CD4-positive, alpha-beta T cell (primary cell): ENCODE data around the gene ALOX12B. TPM values are rescaled to one million over a fixed set of nuclear protein-coding genes. Genes with fewer than 3 reads are reported as not detected.
"Not testable (repeated sequence)": the region's sequence is repeated elsewhere in the genome, so short reads cannot be mapped to it uniquely, and the experiment has no call there.

ENCODE experiments used
- ATAC-seq: fragments of 200-7000 bp; cut with Tn5 transposase; one replicate; pipeline ENCODE4 v1.10.0; 2022; ENCODE audit warnings: mild to moderate bottlenecking; ENCODE audit not compliant: poor library complexity
- CTCF ChIA-PET: fragments of 350-600 bp; sonication (Branson Sonifier 250); formaldehyde crosslinking; loops from one replicate; lab custom pipeline; 2021; ENCODE audit warnings: antibody characterized with exemption, inconsistent platforms; lab: Charles Lee
- POLR2A ChIA-PET: fragments of 350-600 bp; sonication (Branson Sonifier 250); formaldehyde crosslinking; loops from one replicate; lab custom pipeline; 2021; ENCODE audit warnings: antibody characterized with exemption, inconsistent platforms; lab: Charles Lee
- DNase-seq, 14 experiments: peaks; one replicate each; pipeline ENCODE4 v3.0.0-alpha.2; 2013 to 2020; ENCODE audit warnings: mixed read lengths in 2 of 14
- H3K27ac ChIP-seq, 2 donors: one replicate each; pipeline versions ENCODE4 v1.5.1 to v1.7.0; 2013; ENCODE audit warnings: low read length in 2 of 2, low read depth in 1 of 2, mild to moderate bottlenecking in 1 of 2
- H3K27me3 ChIP-seq, 2 experiments: 1 replicate in 1 of 2; 2 replicates in 1 of 2; pipeline versions ENCODE4 v1.6.1 to v1.7.0; 2013; ENCODE audit warnings: low read length in 2 of 2, control low read depth in 1 of 2, mild to moderate bottlenecking in 1 of 2, moderate library complexity in 1 of 2; ENCODE audit not compliant: insufficient read depth in 2 of 2, control insufficient read depth in 1 of 2
- H3K36me3 ChIP-seq: one replicate; pipeline ENCODE4 v1.6.1; 2013; ENCODE audit warnings: low read length, control low read depth; ENCODE audit not compliant: insufficient read depth
- H3K4me1 ChIP-seq: one replicate; pipeline ENCODE4 v1.6.1; 2013; ENCODE audit warnings: low read length, control low read depth; ENCODE audit not compliant: insufficient read depth
- H3K4me3 ChIP-seq: one replicate; pipeline ENCODE4 v1.5.1; 2013; ENCODE audit warnings: mild to moderate bottlenecking, low read length, moderate library complexity
- H3K9me3 ChIP-seq, 2 experiments: 1 replicate in 1 of 2; 2 replicates in 1 of 2; pipeline versions ENCODE4 v1.6.1 to v1.7.0; 2013; ENCODE audit warnings: low read length in 2 of 2, mild to moderate bottlenecking in 2 of 2, control low read depth in 1 of 2, moderate library complexity in 1 of 2; ENCODE audit not compliant: control insufficient read depth in 1 of 2, insufficient read depth in 1 of 2
- H3K27ac Mint-ChIP-seq: one replicate; pipeline ENCODE4 v1.8.0; 2020; ENCODE audit warnings: mixed read lengths
- H3K27me3 Mint-ChIP-seq: one replicate; pipeline ENCODE4 v1.8.0; 2021; ENCODE audit warnings: mixed read lengths
- H3K36me3 Mint-ChIP-seq: one replicate; pipeline ENCODE4 v1.8.0; 2021; ENCODE audit warnings: low read depth, mixed read lengths
- H3K4me1 Mint-ChIP-seq: one replicate; pipeline ENCODE4 v1.8.0; 2021; ENCODE audit warnings: low read depth, mixed read lengths
- H3K4me3 Mint-ChIP-seq: one replicate; pipeline ENCODE4 v1.8.0; 2020; ENCODE audit warnings: mild to moderate bottlenecking, mixed read lengths
- H3K9me3 Mint-ChIP-seq: one replicate; pipeline ENCODE4 v1.8.0; 2020; ENCODE audit warnings: mixed read lengths
- intact Hi-C, 2 experiments: fragments of 100-400 bp; cut with DNase I in 1 of 2; cut with micrococcal nuclease in 1 of 2; formaldehyde crosslinking; loops; one replicate each; pipeline versions ENCODE4 v1.15.1 to v1.9.0; 2023 to 2025; cut with DNase I, micrococcal nuclease
- microRNA-seq: library from miRNA; unstranded; fragments of <30 nt; microRNA quantifications from one replicate; pipeline ENCODE4 v1.2.0, GENCODE V29; 2021; ENCODE audit warnings: borderline microRNAs expressed, borderline replicate concordance
- total RNA-seq, 174 experiments: library from RNA in 2 of 174; stranded (reverse) in 2 of 174; gene quantifications; one replicate each; pipeline ENCODE4 v1.2.3 and lab custom pipeline; 2021 to 2026
- TF ChIP-seq, protein P1 (sequence below): fragments of 200-600 bp; IDR thresholded peaks from one replicate; pipeline ENCODE4 v1.8.0; 2022; ENCODE audit warnings: antibody characterized with exemption, mild to moderate bottlenecking

The ALOX12B gene
- total RNA-seq, 2 experiments from 2014 or later, result 0.41 TPM; not detected in 1

DNA sequence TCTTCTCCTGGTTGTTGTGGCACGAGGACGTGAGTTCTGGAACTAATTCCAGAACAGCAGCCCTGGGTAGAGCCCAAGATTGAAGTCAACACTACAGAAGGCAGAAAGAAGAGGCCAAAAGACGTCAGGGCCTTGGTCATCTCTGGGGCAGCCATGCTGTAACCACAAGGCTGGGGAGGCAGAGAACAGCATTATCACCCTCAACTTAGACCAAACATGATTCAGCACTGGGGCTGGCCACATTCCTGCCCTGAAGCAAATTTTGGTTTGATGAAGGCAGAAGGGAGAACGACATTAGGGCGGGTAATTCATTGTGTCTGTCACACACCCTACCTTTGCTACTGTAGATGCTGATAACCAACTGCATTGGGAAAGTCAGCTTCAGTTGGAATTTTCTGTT lies 58.4 kb downstream of the ALOX12B start:
- Histone ChIP-seq H3K27ac (no peak overlapping the region), H3K9me3 (no peaks in the 10 kb centered on the region), H3K27me3 (peaks cover 8 to 22% of the 10 kb centered on the region in 2 experiments), H3K36me3 (no peaks in the 10 kb centered on the region), H3K4me3 (no peak overlapping the region), H3K4me1 (no peaks in the 10 kb centered on the region)
- DNase-seq (no peak), ATAC-seq (no peak)
- ChIA-PET CTCF (no interaction called here), POLR2A (no interaction called here)
- no peak overlapping the region for H3K27ac Mint-ChIP-seq
- H3K4me3 Mint-ChIP-seq, result no peak overlapping the region
- H3K36me3 Mint-ChIP-seq, result no peaks in the 10 kb centered on the region
- peaks cover 65% of the 10 kb centered on the region for H3K27me3 Mint-ChIP-seq
- no peaks in the 10 kb centered on the region for H3K4me1 Mint-ChIP-seq
- intact Hi-C loops, result no loop called here
- TF ChIP-seq, protein P1, sequence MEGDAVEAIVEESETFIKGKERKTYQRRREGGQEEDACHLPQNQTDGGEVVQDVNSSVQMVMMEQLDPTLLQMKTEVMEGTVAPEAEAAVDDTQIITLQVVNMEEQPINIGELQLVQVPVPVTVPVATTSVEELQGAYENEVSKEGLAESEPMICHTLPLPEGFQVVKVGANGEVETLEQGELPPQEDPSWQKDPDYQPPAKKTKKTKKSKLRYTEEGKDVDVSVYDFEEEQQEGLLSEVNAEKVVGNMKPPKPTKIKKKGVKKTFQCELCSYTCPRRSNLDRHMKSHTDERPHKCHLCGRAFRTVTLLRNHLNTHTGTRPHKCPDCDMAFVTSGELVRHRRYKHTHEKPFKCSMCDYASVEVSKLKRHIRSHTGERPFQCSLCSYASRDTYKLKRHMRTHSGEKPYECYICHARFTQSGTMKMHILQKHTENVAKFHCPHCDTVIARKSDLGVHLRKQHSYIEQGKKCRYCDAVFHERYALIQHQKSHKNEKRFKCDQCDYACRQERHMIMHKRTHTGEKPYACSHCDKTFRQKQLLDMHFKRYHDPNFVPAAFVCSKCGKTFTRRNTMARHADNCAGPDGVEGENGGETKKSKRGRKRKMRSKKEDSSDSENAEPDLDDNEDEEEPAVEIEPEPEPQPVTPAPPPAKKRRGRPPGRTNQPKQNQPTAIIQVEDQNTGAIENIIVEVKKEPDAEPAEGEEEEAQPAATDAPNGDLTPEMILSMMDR, result no peak
- no peaks in the 10 kb centered on the region for H3K9me3 Mint-ChIP-seq

DNA sequence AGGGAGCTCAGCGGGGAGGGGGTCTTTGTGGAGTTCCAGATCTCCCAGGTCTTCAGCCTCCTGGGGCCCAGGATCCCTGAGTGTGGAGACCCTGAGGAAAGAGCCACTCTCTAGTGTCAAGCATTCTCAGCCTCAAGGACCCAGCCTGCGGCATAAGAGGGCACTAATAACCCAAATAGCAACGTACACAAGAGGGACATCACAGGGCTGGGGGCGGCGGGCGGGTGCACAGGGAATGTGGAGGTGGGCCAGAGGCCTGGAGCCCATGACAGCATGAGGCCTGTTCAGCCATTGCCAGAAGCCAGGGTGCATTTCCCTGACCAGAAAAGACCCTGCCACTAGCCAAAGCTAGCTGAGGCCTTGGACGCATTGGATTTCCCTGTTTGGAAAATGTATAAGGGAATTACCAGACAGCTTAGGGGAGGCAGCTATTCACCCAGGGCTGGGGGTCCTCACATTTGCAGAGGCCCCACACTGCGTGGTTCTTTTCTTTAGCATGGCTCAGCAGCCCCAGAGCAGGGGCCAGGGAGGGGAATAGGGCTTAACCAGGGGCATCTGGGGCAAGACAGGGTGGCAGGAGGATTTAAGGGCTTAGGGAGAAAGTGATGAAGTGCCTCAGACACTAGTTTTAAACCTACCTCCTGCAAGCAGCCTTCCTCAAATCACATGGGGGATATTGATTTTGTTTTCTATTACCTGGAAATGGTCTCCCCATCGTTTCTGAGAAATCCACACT lies 62.2 kb downstream of the ALOX12B start:
- TF ChIP-seq, protein P1, result no peak
- no peak for DNase-seq
- Histone ChIP-seq H3K4me1 (no peaks in the 10 kb centered on the region), H3K36me3 (no peaks in the 10 kb centered on the region), H3K4me3 (no peak overlapping the region), H3K27ac (no peak overlapping the region), H3K27me3 (peaks cover 5 to 18% of the 10 kb centered on the region in 2 experiments), H3K9me3 (no peaks in the 10 kb centered on the region)
- Mint-ChIP-seq H3K27ac (no peak overlapping the region), H3K4me3 (no peak overlapping the region), H3K27me3 (peaks cover 44% of the 10 kb centered on the region), H3K36me3 (no peaks in the 10 kb centered on the region), H3K4me1 (no peaks in the 10 kb centered on the region), H3K9me3 (no peaks in the 10 kb centered on the region)
- no peak for ATAC-seq
- intact Hi-C loops, result no loop called here
- ChIA-PET CTCF (no interaction called here), POLR2A (no interaction called here)

DNA sequence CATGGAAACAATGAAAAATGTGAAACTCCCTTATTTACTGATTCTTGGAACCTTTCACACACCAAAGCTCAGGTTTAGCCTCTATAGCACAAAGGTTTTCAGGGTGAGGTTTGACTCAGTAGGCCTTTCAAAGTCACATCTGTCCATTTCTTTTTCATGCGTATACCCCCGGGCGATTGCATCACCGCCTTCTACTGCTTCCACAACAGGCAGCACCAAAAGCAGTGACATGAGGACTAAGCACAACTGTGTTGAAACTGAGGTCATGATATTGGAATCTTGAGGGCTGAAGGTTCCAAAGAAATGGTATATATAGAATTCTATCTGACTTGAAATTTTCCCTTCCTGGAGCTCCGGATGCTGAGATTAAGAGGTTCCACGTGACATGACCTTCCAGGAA lies 63.4 kb downstream of the ALOX12B start:
- DNase-seq, H3K4me3 Mint-ChIP-seq, CTCF ChIA-PET, H3K36me3 Mint-ChIP-seq, ATAC-seq, POLR2A ChIA-PET, H3K4me1 ChIP-seq, H3K4me1 Mint-ChIP-seq, H3K4me3 ChIP-seq, H3K9me3 Mint-ChIP-seq, intact Hi-C loops, H3K9me3 ChIP-seq, H3K27ac Mint-ChIP-seq, H3K36me3 ChIP-seq, H3K27ac ChIP-seq: not testable (repeated sequence)
- H3K27me3 ChIP-seq, result peaks cover 5 to 22% of the 10 kb centered on the region in 2 experiments
- peaks cover 47% of the 10 kb centered on the region for H3K27me3 Mint-ChIP-seq

Small RNA genes lying within 50 kb of the gene (microRNA-seq; reads per million reads assigned to microRNA genes)
- not detected for gene MIR4314

Other genes starting within 250 kb of the ALOX12B start
- gene TMEM88, start 232.7 kb downstream of the ALOX12B start, total RNA-seq, result 10 to 100 TPM; 29.3 to 29.6 TPM
- 10 to 100 TPM; 15.4 to 16.3 TPM for gene NAA38, start 230.2 kb downstream of the ALOX12B start, total RNA-seq
- gene CYB5D1, start 229.7 kb downstream of the ALOX12B start, total RNA-seq, result 1 to 10 TPM; 8.7 TPM
- gene CHD3, start 198.9 kb downstream of the ALOX12B start, total RNA-seq, result 100 to 1,000 TPM; 263 to 297 TPM
- 1 to 10 TPM; 3.2 to 3.5 TPM for gene RNF227, start 171.4 kb downstream of the ALOX12B start, total RNA-seq
- 1 to 10 TPM; 7.1 to 8.2 TPM for gene KCNAB3, start 157.9 kb downstream of the ALOX12B start, total RNA-seq
- gene TRAPPC1, start 155.8 kb downstream of the ALOX12B start, total RNA-seq, result 10 to 100 TPM; 39.3 to 39.5 TPM
- 10 to 100 TPM; 20.6 to 21.9 TPM for gene CNTROB, start 155.5 kb downstream of the ALOX12B start, total RNA-seq
- under 1 TPM in 1 of 2 experiments, not detected in 1; 0.06 TPM for gene GUCY2D, start 85.1 kb downstream of the ALOX12B start, total RNA-seq
- not detected for gene ALOX15B, start 48.7 kb downstream of the ALOX12B start, total RNA-seq
- gene ALOXE3, start 30.8 kb upstream of the ALOX12B start, total RNA-seq, result under 1 TPM; 0.81 to 0.91 TPM
- gene HES7, start 36.4 kb upstream of the ALOX12B start, total RNA-seq, result under 1 TPM; 0.52 to 0.53 TPM
- gene PER1, start 64.7 kb upstream of the ALOX12B start, total RNA-seq, result 1,000 to 10,000 TPM; 1,723 to 1,794 TPM
- 100 to 1,000 TPM; 351 to 366 TPM for gene VAMP2, start 75.2 kb upstream of the ALOX12B start, total RNA-seq
- 10 to 100 TPM; 12.2 to 12.9 TPM for gene TMEM107, start 88.7 kb upstream of the ALOX12B start, total RNA-seq
- gene BORCS6, start 102.5 kb upstream of the ALOX12B start, total RNA-seq, result 1 to 10 TPM; 6.1 to 6.4 TPM
- gene AURKB, start 122.9 kb upstream of the ALOX12B start, total RNA-seq, result 1 to 10 TPM in 1 of 2 experiments, under 1 TPM in 1; 0.56 to 1.4 TPM
- gene CTC1, start 160.3 kb upstream of the ALOX12B start, total RNA-seq, result 100 to 1,000 TPM; 259 to 269 TPM
- 10 to 100 TPM; 22.3 to 23.0 TPM for gene PFAS, start 161.6 kb upstream of the ALOX12B start, total RNA-seq
- gene RANGRF, start 201.0 kb upstream of the ALOX12B start, total RNA-seq, result 10 to 100 TPM; 23.1 to 24.6 TPM
- gene SLC25A35, start 207.7 kb upstream of the ALOX12B start, total RNA-seq, result 1 to 10 TPM; 3.6 to 4.1 TPM
- not detected for gene ARHGEF15, start 222.5 kb upstream of the ALOX12B start, total RNA-seq